Suprapubic skin (tissue), 4 donors: ENCODE data around the gene HAPLN2.

Experiments
- POLR2A ChIP-seq, 2 donors: fragments of 450-650 bp; IDR thresholded peaks; one replicate each; pipeline ENCODE4 v1.6.1; 2017; ENCODE audit warnings: antibody characterized with exemption in 2 of 2, mild to moderate bottlenecking in 2 of 2, moderate library complexity in 2 of 2
- POLR2AphosphoS5 ChIP-seq, 3 donors: sonication (generic); formaldehyde crosslinking; IDR thresholded peaks; one replicate each; pipeline ENCODE4 v1.6.1; 2017; ENCODE audit warnings: antibody characterized with exemption in 3 of 3
- TF ChIP-seq, protein P1 (sequence below), 2 donors: fragments of 200-600 bp in 1 of 2; fragments of 450-650 bp in 1 of 2; sonication (generic) in 1 of 2; IDR thresholded peaks; one replicate each; pipeline ENCODE4 v1.5.1; 2016 to 2019; ENCODE audit warnings: antibody characterized with exemption in 2 of 2, mild to moderate bottlenecking in 1 of 2, moderate library complexity in 1 of 2

DNA sequence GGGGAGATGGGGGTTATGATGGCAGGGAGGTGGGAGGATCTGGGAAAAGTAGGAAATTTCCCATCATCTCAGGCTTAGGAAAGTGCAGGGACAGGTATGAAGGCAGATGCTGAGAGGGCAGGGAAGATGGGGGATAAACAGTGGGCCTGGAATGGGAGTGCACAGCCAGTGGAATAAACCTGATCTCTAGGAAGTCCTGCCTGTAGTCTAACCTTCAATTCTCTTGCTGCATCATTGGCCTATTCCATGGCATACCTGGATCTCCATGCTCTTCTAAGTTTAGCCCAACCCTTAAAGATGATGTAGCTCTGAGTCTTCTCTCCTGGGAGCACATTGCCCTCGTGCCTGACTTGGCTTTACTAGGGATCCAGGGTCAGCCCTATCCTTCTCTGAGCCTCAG is 25.4 kb downstream of the HAPLN2 start:
- no peak for TF ChIP-seq POLR2AphosphoS5 (IDR thresholded peaks at IDR 0.05)
- TF ChIP-seq, protein P1, sequence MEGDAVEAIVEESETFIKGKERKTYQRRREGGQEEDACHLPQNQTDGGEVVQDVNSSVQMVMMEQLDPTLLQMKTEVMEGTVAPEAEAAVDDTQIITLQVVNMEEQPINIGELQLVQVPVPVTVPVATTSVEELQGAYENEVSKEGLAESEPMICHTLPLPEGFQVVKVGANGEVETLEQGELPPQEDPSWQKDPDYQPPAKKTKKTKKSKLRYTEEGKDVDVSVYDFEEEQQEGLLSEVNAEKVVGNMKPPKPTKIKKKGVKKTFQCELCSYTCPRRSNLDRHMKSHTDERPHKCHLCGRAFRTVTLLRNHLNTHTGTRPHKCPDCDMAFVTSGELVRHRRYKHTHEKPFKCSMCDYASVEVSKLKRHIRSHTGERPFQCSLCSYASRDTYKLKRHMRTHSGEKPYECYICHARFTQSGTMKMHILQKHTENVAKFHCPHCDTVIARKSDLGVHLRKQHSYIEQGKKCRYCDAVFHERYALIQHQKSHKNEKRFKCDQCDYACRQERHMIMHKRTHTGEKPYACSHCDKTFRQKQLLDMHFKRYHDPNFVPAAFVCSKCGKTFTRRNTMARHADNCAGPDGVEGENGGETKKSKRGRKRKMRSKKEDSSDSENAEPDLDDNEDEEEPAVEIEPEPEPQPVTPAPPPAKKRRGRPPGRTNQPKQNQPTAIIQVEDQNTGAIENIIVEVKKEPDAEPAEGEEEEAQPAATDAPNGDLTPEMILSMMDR (IDR thresholded peaks at IDR 0.05): no peak
- no peak for TF ChIP-seq POLR2A (IDR thresholded peaks at IDR 0.05)
